HL-60 (cell line): Measurements from ENCODE around the gene NPHP4.
"Not testable (repeated sequence)": the region's sequence is repeated elsewhere in the genome, so short reads cannot be mapped to it uniquely, and the experiment has no call there.

Source experiments
- DNase-seq, 2 experiments: peaks; one replicate each; pipeline ENCODE4 v3.0.0-alpha.2; 2010 to 2020; ENCODE audit warnings: low read depth in 1 of 2, low spot score in 1 of 2
- H3K27ac ChIP-seq: fragments of 250-450 bp; sonication (Bioruptor Pico); replicated peaks from 2 replicates; pipeline ENCODE4 v1.5.1; 2020; ENCODE audit warnings: mild to moderate bottlenecking, moderate library complexity
- H3K27me3 ChIP-seq: fragments of 250-450 bp; sonication (Bioruptor Pico); 2 replicates; pipeline ENCODE4 v1.5.1; 2021; ENCODE audit warnings: mild to moderate bottlenecking, moderate library complexity; ENCODE audit not compliant: insufficient read depth, poor library complexity, severe bottlenecking
- H3K4me3 ChIP-seq: replicated peaks from 2 replicates; pipeline ENCODE4 v1.5.1; 2011; ENCODE audit warnings: mild to moderate bottlenecking, control low read depth, low read length; ENCODE audit not compliant: insufficient read depth
- GABPA ChIP-seq: IDR thresholded peaks from 2 replicates; pipeline ENCODE4 v1.6.1; 2012; ENCODE audit warnings: low read depth
- POLR2AphosphoS5 ChIP-seq: IDR thresholded peaks from 2 replicates; pipeline ENCODE4 v1.6.1; 2012; ENCODE audit warnings: low read depth
- SPI1 ChIP-seq: IDR thresholded peaks from 2 replicates; pipeline ENCODE4 v1.6.1; 2012; ENCODE audit warnings: low read depth, mild to moderate bottlenecking, borderline replicate concordance
- TF ChIP-seq, protein P1 (sequence below): IDR thresholded peaks from one replicate; pipeline ENCODE4 v1.5.1; 2011; ENCODE audit warnings: low read length, control low read depth, inconsistent platforms; ENCODE audit not compliant: insufficient read depth
- TF ChIP-seq, protein P2 (sequence below): IDR thresholded peaks from 2 replicates; pipeline ENCODE4 v1.6.1; 2012; ENCODE audit warnings: low read depth; ENCODE audit not compliant: insufficient replicate concordance

Gene NPHP4

DNA sequence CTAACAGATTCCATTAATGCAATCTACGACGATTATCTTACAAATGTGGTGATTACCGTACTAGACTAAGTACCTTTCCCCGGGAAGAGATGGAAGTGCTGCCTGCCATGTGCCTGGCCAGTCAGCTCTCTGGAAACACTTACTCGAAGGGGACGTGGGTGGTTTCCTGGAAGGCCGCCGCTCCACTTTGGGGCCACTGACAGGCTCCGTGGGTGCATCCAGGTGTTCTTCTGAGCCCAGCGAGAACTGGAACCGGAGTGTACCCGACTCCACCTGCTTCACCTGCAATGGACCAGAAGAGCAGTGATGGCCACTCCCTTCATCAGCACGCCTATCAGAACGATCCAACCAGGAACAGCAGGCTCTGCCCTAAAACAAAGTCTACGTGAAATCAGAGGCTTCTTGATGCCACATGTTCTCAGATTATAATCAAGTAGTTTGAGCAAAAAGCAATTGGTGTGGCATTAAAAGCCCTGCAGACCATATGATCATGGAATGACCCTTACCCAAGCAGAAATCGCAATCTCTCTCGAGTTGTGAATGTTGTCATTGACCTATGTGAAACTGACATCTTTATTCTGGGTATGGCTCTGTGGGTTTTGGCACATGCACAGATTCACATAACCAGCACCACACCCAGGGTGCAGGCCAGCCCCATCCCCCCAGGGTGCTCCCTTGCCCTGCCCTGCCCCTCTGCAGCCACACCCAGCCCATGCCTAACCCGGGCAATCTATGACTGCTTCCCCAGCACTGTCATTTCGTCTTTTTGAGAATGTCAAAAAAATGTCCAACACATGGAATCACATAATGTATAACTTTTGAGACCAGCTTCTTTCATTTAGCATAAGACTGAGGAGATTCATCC, 64.5 kb downstream of the NPHP4 start:
- H3K27ac ChIP-seq: no peak overlapping the region
- DNase-seq: no peak

DNA sequence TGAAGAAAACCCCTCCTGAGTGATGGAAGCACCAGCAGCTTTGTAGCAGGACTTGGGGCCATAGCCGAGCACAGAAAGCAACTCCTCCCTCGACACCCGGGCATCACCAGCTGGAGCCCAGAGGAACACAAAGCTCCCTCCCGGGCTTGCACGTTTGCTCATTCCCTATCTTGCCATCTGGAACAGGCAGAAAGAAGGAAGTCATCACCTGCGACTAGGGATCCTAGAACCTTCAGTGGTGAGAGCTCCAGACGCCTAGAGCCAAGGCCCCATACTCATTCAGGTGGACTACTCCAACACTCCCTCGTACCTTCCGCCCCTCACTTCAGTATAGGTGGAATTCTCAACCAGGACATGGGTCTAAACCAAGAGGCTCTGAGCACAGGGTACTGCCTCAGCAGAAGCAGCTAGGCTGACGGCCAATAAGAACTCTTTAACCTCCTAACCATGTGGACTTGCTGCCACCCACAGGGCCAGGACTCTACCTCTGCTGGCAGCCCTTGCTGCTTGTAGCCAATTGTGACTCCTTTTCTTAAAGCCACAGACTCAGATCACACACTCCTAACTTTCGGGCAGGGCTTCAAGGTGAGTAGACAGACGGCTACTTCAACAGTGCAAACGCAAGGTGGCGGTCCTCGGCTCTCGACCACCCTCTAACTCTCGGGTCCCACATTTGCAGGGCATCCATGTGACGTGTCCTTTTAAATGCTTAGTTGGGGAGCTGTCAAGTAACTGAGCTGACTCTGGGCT, 65.4 kb downstream of the NPHP4 start:
- no peak overlapping the region for H3K4me3 ChIP-seq

More for the DNA sequence above, 64.5 kb downstream of the NPHP4 start:
- TF ChIP-seq, protein P1, sequence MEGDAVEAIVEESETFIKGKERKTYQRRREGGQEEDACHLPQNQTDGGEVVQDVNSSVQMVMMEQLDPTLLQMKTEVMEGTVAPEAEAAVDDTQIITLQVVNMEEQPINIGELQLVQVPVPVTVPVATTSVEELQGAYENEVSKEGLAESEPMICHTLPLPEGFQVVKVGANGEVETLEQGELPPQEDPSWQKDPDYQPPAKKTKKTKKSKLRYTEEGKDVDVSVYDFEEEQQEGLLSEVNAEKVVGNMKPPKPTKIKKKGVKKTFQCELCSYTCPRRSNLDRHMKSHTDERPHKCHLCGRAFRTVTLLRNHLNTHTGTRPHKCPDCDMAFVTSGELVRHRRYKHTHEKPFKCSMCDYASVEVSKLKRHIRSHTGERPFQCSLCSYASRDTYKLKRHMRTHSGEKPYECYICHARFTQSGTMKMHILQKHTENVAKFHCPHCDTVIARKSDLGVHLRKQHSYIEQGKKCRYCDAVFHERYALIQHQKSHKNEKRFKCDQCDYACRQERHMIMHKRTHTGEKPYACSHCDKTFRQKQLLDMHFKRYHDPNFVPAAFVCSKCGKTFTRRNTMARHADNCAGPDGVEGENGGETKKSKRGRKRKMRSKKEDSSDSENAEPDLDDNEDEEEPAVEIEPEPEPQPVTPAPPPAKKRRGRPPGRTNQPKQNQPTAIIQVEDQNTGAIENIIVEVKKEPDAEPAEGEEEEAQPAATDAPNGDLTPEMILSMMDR: no peak
- H3K27me3 ChIP-seq: no peaks in the 10 kb centered on the region
- H3K4me3 ChIP-seq: no peak overlapping the region

DNA sequence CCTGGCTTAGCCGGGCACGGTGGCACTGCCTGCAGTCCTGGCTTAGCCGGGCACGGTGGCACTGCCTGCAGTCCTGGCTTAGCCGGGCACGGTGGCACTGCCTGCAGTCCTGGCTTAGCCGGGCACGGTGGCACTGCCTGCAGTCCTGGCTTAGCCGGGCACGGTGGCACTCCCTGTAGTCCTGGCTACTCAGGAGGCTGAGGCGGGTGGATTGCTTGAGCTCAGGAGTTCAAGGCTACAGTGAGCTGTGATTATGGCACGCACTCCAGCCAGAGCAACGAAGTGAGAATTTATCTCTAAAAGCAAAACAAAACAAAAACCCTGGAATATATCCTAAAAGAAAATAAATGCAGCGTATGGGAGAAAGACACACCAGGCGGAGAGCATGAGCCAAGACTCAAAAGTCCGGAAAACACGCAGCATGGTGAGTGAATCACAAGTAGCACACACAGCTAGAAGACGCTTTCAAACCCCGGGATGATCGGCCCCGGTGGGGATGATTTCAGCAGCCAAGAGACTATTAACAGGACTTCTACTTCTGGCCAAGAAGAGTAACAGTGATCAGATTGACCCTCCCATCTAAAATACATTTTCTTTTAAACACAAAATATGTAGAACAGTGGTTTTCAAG, 69.4 kb downstream of the NPHP4 start:
- not testable (repeated sequence) for H3K27ac ChIP-seq, H3K27me3 ChIP-seq, DNase-seq, H3K4me3 ChIP-seq

More for the DNA sequence above, 65.4 kb downstream of the NPHP4 start:
- DNase-seq: no peak
- no peak overlapping the region for H3K27ac ChIP-seq
- TF ChIP-seq, protein P2, sequence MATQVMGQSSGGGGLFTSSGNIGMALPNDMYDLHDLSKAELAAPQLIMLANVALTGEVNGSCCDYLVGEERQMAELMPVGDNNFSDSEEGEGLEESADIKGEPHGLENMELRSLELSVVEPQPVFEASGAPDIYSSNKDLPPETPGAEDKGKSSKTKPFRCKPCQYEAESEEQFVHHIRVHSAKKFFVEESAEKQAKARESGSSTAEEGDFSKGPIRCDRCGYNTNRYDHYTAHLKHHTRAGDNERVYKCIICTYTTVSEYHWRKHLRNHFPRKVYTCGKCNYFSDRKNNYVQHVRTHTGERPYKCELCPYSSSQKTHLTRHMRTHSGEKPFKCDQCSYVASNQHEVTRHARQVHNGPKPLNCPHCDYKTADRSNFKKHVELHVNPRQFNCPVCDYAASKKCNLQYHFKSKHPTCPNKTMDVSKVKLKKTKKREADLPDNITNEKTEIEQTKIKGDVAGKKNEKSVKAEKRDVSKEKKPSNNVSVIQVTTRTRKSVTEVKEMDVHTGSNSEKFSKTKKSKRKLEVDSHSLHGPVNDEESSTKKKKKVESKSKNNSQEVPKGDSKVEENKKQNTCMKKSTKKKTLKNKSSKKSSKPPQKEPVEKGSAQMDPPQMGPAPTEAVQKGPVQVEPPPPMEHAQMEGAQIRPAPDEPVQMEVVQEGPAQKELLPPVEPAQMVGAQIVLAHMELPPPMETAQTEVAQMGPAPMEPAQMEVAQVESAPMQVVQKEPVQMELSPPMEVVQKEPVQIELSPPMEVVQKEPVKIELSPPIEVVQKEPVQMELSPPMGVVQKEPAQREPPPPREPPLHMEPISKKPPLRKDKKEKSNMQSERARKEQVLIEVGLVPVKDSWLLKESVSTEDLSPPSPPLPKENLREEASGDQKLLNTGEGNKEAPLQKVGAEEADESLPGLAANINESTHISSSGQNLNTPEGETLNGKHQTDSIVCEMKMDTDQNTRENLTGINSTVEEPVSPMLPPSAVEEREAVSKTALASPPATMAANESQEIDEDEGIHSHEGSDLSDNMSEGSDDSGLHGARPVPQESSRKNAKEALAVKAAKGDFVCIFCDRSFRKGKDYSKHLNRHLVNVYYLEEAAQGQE: no peak
- TF ChIP-seq POLR2AphosphoS5 (no peak), GABPA (no peak), SPI1 (no peak)
- TF ChIP-seq, protein P1: no peak
- no peaks in the 10 kb centered on the region for H3K27me3 ChIP-seq

DNA sequence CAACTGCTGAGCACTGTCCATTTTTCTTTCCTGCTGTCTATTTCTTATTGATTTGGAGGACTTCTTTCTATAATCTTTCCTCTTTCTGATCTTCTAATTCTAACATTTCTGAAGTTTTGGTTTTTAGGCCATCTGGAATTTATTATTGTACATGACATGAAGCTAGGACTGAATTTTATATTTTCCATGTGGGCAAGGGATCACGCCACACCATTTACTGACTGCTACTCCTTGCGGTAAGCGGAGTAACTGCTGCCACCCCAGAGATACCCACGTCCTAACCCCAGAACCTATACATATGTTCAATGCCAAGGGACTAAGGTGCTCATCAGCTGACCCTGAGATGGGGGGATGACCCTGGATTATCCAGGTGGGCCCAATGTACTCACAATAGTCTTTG, 70.6 kb downstream of the NPHP4 start:
- Histone ChIP-seq H3K27ac (no peak overlapping the region), H3K27me3 (no peaks in the 10 kb centered on the region), H3K4me3 (no peak overlapping the region)
- no peak for DNase-seq
- TF ChIP-seq, protein P2: no peak
- no peak for TF ChIP-seq POLR2AphosphoS5
- no peak for TF ChIP-seq SPI1
- TF ChIP-seq GABPA: no peak
- TF ChIP-seq, protein P1: no peak
